Muscle layer of colon (tissue), 2 donors: ENCODE results near the gene AGBL1.
A peak's percentile ranks its signal among the peaks of the same experiment; 100 is the strongest.

Experiments used
- H3K27ac ChIP-seq: one replicate; pipeline ENCODE4 v1.7.0; 2013; ENCODE audit warnings: low read depth, mild to moderate bottlenecking, low read length, moderate library complexity
- H3K27me3 ChIP-seq, 2 donors: one replicate each; pipeline ENCODE4 v1.7.0; 2013; ENCODE audit warnings: low read length in 2 of 2, mild to moderate bottlenecking in 2 of 2; ENCODE audit not compliant: insufficient read depth in 2 of 2, control insufficient read depth in 1 of 2
- H3K36me3 ChIP-seq: one replicate; pipeline ENCODE4 v1.7.0; 2013; ENCODE audit warnings: mild to moderate bottlenecking, low read length; ENCODE audit not compliant: insufficient read depth
- H3K4me1 ChIP-seq: one replicate; pipeline ENCODE4 v1.7.0; 2013; ENCODE audit warnings: mild to moderate bottlenecking, low read length; ENCODE audit not compliant: insufficient read depth
- H3K4me3 ChIP-seq, 2 donors: one replicate each; pipeline ENCODE4 v1.7.0; 2013; ENCODE audit warnings: low read length in 2 of 2, low read depth in 1 of 2, mild to moderate bottlenecking in 1 of 2, moderate library complexity in 1 of 2
- H3K9ac ChIP-seq: one replicate; pipeline ENCODE4 v1.7.0; 2013; ENCODE audit warnings: low read length
- H3K9me3 ChIP-seq: one replicate; pipeline ENCODE4 v1.7.0; 2013; ENCODE audit warnings: mild to moderate bottlenecking, low read length
- donor health status: abdominal sarcoma.
- donor health status: Adenocarcinoma of cecum.

Gene AGBL1

GRCh38 chr15:86213420-86213819 lies 133.7 kb downstream of the AGBL1 start:
- Histone ChIP-seq H3K27me3 (no peaks in the 10 kb centered on the region), H3K9me3 (no peaks in the 10 kb centered on the region), H3K4me1 (no peaks in the 10 kb centered on the region), H3K36me3 (no peaks in the 10 kb centered on the region), H3K9ac (no peak overlapping the region), H3K4me3 (no peak overlapping the region), H3K27ac (no peak overlapping the region)

DNA sequence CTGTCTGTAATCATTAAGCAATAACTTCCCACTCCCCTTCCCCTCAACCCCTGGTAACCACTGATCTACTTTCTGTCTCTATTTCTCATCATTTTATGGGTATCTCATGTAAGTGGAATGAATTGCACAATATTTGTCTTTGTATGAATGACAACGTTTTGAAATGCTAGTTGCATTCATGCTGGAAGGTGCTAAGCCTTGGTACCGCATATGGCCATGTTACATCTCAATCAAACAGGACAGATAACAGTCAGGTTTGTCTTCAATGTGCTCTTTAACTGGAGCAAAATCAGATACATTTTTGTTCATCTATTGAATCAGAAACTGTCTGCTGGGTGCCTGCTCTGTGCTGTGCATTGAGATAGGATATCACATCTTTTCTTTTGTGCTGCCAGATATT lies 134.2 kb downstream of the AGBL1 start:
- no peak overlapping the region for H3K27ac ChIP-seq
- no peaks in the 10 kb centered on the region for H3K9me3 ChIP-seq
- no peaks in the 10 kb centered on the region for H3K36me3 ChIP-seq
- no peaks in the 10 kb centered on the region for H3K27me3 ChIP-seq
- H3K4me3 ChIP-seq, result no peak overlapping the region
- no peaks in the 10 kb centered on the region for H3K4me1 ChIP-seq
- H3K9ac ChIP-seq, result no peak overlapping the region

- Histone ChIP-seq H3K9me3 (no peaks in the 10 kb centered on the region), H3K9ac (no peak overlapping the region), H3K4me3 (no peak overlapping the region), H3K36me3 (no peaks in the 10 kb centered on the region), H3K27me3 (no peaks in the 10 kb centered on the region), H3K27ac (no peak overlapping the region), H3K4me1 (no peaks in the 10 kb centered on the region)
These were observed 141.4 kb downstream of the AGBL1 start for GRCh38 chr15:86221119-86221518.

- Histone ChIP-seq H3K36me3 (no peaks in the 10 kb centered on the region), H3K4me3 (no peak overlapping the region), H3K9me3 (no peaks in the 10 kb centered on the region), H3K27ac (no peak overlapping the region), H3K9ac (no peak overlapping the region), H3K4me1 (peaks cover 4% of the 10 kb centered on the region), H3K27me3 (peaks cover 0 to 6% of the 10 kb centered on the region in 2 donors)
These were observed 149.6 kb downstream of the AGBL1 start for GRCh38 chr15:86229306-86229705.

DNA sequence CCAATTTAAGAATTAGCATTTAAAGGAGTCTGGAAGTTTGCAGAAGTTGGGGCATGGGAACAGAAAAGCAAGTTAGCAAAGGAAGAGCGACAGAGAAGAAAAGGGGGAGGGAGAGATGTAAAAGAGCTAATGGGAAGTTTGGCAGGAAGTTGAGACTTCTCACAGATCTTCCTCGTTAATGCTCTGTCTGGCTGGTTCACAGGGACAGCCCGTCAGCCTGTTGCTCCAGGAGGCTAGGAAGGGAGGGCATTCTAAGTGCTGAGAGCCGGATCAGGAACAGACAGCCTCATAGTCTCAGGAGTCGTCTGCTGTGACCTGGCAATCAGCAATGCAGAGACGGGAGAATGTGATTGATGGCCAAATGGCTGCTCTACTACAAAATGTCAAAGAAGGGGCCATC lies 150.3 kb downstream of the AGBL1 start:
- Histone ChIP-seq H3K4me1 (peaks cover 4% of the 10 kb centered on the region), H3K4me3 (no peak overlapping the region), H3K9me3 (no peaks in the 10 kb centered on the region), H3K27ac (no peak overlapping the region), H3K9ac (no peak overlapping the region), H3K36me3 (no peaks in the 10 kb centered on the region), H3K27me3 (peaks cover 0 to 6% of the 10 kb centered on the region in 2 donors)

DNA sequence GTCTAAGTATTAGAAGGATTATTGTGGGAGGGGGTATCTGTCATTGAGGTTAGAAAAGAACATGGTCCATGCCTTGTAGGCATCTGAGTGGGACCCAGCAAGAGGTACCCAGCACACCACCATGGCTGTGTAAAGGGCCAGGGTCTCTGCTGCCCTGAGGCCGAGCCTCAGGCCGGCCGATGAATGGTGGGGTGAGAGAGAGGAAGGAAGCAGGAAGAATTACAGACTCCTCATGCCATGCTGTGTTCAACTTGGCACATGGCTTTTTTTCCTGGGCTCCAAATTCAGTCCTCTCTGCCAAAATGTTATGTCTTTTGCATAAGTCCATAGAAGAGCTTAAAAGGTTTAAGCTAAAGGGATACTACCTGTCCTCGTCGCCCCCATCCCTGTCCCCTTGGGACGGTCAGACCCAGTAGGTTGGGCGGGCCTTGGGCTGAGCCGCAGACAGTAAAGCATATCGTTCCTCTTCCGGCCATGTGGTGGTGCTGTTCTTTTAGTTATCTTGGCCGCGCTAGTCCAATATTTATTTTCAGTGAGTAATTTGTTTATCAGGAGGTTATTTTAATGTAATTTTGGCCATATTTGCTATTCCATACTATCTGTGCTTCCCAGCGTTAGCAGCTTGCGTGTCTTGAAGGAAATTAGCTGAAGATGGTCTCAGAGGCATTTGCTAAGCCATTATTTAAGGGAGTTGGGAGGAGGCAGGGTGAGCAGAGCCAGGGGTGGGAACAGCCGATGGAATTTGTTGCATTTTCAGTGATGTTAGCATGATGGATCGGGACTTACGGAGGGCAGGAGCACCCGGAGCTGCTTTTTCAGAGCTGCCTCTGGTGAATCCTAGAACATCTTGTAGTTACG lies 152.4 kb downstream of the AGBL1 start:
- Histone ChIP-seq H3K9ac (no peak overlapping the region), H3K27ac (no peak overlapping the region), H3K4me1 (peaks cover 4% of the 10 kb centered on the region), H3K9me3 (no peaks in the 10 kb centered on the region), H3K27me3 (peaks cover 0 to 6% of the 10 kb centered on the region in 2 donors), H3K36me3 (no peaks in the 10 kb centered on the region), H3K4me3 (peak overlapping the region in 1 of 2 donors; percentile 8)

DNA sequence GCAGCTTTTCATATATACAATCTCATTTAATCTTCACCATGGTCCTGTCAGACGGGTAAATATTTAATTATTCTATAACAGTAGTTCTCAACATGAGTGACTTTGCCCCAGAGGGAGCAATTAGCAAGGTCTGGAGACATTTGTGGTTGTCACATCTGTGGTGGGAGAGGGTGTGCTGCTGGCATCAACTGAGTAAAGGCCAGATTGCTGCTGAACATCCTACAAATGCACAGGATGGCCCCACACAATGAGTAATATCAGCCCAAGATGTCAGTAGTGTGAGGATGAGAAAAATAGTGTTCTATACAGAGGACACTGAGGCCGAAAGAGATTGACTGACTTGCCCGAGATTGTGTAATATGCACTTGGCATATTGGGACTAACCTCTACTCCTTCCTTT lies 156.0 kb downstream of the AGBL1 start:
- peaks cover 4% of the 10 kb centered on the region for H3K4me1 ChIP-seq
- no peak overlapping the region for H3K9ac ChIP-seq
- no peaks in the 10 kb centered on the region for H3K36me3 ChIP-seq
- peaks cover 0 to 6% of the 10 kb centered on the region in 2 donors for H3K27me3 ChIP-seq
- no peak overlapping the region for H3K4me3 ChIP-seq
- H3K9me3 ChIP-seq, result no peaks in the 10 kb centered on the region
- no peak overlapping the region for H3K27ac ChIP-seq

- Histone ChIP-seq H3K9me3 (no peaks in the 10 kb centered on the region), H3K4me3 (no peak overlapping the region), H3K9ac (no peak overlapping the region), H3K27me3 (peaks cover 0 to 6% of the 10 kb centered on the region in 2 donors), H3K27ac (no peak overlapping the region), H3K4me1 (peaks cover 4% of the 10 kb centered on the region), H3K36me3 (no peaks in the 10 kb centered on the region)
These were observed 156.9 kb downstream of the AGBL1 start for GRCh38 chr15:86236356-86237110.

- no peak overlapping the region for H3K27ac ChIP-seq
- H3K27me3 ChIP-seq, result peaks cover 0 to 6% of the 10 kb centered on the region in 2 donors
- no peaks in the 10 kb centered on the region for H3K36me3 ChIP-seq
- no peaks in the 10 kb centered on the region for H3K9me3 ChIP-seq
- peaks cover 3% of the 10 kb centered on the region for H3K4me1 ChIP-seq
- no peak overlapping the region for H3K4me3 ChIP-seq
- no peak overlapping the region for H3K9ac ChIP-seq
These were observed 157.4 kb downstream of the AGBL1 start for GRCh38 chr15:86237111-86237500.

DNA sequence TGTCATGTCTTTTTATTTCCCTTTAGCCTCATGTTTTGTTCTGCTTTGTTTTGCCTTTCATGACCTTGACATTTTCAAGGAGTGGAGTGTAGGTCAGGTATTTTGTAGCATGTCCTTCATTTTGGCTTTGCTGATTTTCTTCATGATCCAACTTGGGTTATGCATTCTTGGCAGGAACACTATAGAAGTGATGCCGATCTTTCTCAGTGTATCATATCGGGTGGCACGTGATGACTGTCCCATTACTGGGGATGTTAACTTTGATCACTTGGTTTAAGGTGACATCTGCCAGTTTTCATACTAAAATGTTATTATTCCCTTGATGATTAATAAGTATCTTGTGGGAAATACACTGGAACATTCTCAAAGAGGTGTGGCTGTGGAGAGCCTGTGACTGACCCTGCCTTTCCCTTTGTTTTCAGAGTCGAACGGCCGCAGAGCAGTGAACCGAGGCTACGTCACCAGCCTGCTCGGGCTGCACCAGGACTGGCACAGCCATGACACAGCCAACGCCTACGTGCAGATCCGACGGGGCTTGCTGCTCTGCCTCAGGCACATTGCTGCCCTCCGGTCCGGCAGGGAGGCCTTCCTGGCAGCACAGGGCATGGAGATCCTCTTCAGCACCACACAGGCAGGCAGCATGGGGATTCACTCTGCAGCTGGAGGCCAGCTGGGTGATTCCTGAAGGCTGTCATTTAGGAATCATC lies 167.7 kb downstream of the AGBL1 start:
- H3K4me1 ChIP-seq, result no peaks in the 10 kb centered on the region
- H3K36me3 ChIP-seq, result no peaks in the 10 kb centered on the region
- no peak overlapping the region for H3K27ac ChIP-seq
- H3K9ac ChIP-seq, result no peak overlapping the region
- H3K4me3 ChIP-seq, result no peak overlapping the region
- no peaks in the 10 kb centered on the region for H3K27me3 ChIP-seq
- no peaks in the 10 kb centered on the region for H3K9me3 ChIP-seq

- Histone ChIP-seq H3K9me3 (no peaks in the 10 kb centered on the region), H3K27ac (no peak overlapping the region), H3K27me3 (no peaks in the 10 kb centered on the region), H3K9ac (no peak overlapping the region), H3K4me1 (no peaks in the 10 kb centered on the region), H3K36me3 (no peaks in the 10 kb centered on the region), H3K4me3 (no peak overlapping the region)
These were observed 175.6 kb downstream of the AGBL1 start for GRCh38 chr15:86255247-86255646.
